CD4-positive, alpha-beta T cell treated with Interleukin-4 for 4 hours (primary cell): ENCODE measurements around the gene SLC39A12.
"Not testable (repeated sequence)": the region's sequence is repeated elsewhere in the genome, so short reads cannot be mapped to it uniquely, and the experiment has no call there.

Experiments
- DNase-seq: peaks from one replicate; pipeline ENCODE4 v3.0.0-alpha.2; 2020

SLC39A12 gene

DNA sequence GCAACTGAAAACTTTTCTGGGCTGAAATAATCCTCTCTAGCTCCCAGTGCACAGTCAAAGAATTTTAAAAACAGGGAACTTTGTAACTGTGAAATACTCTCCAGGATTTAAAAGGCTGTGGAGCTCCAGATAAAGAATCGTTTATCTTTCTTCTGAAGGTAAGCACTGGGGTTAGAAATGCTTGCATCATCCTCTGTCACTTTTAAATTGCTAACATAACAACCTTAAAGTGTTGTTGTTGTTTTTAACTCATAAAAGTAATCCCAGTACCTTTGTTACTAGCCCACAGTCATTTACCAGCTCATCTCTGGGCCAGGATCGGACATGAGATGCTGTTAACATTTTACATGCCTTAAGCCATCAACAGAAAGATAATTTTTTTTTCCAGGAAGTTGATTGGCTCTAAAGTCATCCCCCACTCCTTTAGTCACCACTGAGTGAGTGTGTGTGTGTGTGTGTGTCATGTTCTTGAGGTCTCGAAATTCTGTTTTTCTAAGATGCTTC lies at the start of gene SLC39A12:
TSS of gene SLC39A12 (plus strand) at position 51 of the 504 bp plus-strand sequence. CDS start 1,359 bp downstream, outside the sequence.
- DNase-seq, result no peak

DNA sequence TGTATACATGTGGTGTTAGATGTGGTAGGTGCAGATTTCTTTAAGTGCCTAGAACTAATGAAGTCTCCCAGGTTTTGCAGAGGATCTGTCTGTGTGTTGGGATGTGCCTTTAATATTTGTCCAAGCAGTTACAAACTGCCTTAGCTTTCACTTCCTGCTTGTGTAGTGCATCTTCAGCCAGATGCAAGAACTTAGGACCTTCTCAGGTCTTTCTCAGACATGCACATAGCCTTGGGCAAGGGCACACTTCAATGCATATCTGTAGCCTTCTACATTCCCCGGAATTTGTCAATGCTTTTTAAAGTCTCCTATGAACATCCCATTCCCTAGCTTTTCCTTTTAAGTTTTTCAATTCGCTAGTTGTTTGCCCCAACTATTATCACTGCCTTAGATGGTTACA lies 47.2 kb upstream of the SLC39A12 start:
- no peak for DNase-seq

DNA sequence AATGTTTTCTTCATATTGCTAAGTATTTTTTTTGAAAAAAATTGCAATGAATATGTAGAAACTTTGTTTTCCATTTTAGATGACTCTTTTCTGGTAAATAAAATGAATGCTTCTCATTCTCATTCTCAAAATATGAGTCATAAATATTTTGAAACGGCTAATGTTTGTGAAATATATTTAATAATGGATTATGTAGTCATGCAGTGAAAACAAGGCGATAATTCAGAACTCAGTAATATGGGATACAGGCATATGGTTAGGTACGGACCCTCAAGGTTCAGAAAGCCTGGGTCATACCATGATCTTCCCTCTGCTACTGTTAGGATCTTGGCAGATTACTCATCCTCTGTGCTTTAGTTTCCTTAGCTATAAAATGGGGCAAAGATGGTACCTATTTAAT lies 46.2 kb upstream of the SLC39A12 start:
- no peak for DNase-seq

DNA sequence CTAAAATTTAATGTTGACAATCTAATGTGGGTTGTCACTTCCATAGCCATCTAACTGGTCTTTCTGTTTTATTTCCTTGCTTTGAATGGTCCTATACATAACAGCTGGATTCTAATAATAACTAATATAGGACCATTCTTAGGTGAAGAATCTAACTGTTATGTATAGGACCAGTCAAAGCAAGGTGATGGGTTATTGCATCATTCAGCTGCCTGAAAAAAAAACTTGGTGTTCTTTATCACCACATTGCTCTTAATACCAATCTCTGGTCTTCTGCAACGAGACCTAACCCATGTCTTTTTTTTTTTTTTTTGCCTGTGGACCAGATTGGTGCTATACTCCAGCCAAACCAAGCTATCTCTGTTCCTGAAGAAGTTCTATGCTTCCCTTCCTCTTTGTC lies 45.7 kb upstream of the SLC39A12 start:
- no peak for DNase-seq

DNA sequence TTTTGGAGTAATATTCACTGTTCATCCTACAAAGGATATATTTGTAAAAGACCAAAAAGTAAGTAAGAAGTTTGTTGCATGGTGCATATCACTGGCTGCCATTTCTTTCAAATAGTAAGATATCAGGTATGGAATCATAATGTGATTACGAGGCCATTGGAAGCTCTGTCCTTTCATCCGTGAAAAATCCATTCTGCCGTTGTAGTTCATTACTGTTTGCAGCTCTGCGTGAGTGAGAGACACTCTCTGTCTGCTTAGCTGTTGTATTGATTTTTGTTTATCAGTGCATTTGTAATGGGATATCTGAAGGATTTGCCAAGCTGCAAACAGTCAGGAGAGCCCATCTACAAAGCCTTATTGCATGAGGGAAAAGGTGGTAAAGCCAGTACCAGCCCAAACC lies 44.1 kb upstream of the SLC39A12 start:
- no peak for DNase-seq

DNA sequence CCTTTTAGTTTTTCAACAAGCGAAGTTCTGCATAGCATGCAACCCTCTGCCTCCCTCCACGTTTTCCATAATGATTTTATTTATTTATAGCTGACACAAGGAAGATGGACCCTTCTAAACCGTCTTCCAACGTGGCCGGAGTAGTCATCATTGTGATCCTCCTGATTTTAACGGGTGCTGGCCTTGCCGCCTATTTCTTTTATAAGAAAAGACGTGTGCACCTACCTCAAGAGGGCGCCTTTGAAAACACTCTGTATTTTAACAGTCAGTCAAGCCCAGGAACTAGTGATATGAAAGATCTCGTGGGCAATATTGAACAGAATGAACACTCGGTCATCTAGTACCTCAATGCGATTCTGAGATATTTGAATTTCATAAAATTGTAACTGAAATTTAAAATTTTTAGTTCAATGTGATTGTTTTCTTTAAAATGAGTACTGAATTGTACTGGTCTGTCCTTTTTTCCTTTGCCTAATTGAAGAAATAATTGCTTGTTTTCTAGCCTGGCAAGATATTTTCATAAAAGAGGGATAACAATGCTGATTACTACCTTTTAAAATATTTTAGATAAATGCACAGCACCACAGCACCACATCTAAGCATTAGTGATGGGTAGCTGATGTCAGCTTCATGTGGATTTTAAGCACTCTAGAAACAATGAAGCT lies 41.5 kb upstream of the SLC39A12 start:
- DNase-seq, result no peak

DNA sequence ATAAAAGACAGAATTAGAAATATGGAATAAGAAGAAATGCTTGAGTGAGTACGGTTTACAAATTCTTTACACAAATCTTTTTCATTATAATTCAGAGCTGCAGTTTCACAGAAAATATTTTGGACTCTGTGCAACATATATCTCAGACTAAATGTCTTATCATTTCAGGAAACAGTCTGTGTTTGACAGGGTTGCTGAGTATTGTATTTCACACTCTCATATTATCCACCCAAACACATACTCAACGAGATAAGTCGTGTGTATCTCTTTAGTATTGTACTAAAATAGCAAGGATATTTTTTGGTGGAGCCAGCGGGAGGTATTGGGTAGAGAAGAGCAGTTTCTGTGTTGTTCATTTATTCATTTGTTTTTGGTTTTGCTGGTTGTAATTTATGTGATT lies 39.0 kb upstream of the SLC39A12 start:
- no peak for DNase-seq

DNA sequence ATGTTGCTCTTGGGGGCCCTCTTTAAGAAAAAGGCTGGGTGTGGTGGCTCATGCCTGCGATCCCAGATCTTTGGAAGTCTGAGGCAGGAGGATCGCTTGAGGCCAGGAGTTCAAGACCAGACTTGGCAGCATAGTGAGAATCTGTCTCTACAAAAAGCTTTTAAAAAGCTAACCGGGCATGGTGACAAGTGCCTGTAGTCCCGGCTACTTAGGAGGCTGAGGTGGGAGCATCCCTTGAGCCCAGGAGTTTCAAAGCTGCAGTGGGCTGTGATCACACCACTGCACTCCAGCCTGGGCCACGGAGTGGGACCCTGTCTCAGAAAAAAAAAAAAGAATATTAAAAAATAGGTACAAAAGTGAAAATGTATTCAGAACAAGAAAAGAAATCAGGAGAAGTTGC lies 38.1 kb upstream of the SLC39A12 start:
- no peak for DNase-seq

DNA sequence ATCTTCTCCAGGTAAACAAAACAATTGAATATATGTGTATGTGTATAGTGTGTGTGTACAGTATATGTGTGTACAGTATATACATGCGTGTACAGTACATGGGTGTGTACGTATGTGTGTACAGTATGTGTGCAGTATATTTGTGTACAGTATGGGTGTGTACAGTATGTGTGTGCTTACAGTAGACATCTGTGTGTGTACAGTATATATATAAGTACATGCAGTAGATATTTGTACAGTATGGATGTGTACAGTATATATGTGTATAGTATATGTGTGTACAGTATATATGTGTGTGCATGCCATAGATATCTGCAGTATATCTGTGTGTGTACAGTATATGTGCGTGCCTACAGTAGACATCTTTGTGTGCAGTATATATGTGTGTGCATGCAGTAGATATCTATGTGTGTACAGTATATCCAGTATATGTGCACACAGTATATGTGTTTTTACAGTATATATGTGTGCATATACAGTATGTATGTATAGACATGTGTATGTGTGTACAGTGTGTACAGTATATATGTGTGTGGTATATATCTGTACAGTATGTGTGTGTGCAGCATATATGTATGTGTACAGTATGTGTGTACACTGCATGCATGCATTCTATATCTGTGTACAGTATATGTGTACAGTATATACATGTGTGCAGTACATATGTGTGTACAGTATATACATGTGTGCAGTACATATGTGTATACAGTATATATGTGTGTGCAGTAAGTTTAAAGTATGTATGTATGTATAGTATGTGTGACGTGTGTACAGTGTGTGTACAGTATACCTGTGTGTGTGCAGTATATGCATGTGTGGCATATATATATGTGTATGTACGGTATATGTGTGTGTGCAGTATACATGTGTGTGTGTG lies 37.3 kb upstream of the SLC39A12 start:
- no peak for DNase-seq

DNA sequence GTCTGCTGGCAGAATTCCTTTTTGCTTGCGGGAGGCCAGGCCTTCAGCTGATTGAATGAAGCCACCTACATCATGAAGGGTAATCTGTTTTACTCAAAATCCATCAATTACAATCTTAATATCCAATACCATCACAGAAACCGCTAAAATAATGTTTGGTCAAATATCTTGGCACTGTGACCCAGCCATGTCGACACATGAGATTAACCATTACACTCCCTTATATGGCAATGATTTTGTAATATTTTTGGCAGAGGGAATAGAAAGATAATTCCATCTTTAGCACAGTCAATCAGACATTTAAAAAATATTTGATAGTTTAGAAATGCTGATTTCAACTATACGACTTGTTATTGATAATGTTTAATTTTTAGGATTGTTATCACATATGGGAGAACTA lies 36.5 kb upstream of the SLC39A12 start:
- no peak for DNase-seq

DNA sequence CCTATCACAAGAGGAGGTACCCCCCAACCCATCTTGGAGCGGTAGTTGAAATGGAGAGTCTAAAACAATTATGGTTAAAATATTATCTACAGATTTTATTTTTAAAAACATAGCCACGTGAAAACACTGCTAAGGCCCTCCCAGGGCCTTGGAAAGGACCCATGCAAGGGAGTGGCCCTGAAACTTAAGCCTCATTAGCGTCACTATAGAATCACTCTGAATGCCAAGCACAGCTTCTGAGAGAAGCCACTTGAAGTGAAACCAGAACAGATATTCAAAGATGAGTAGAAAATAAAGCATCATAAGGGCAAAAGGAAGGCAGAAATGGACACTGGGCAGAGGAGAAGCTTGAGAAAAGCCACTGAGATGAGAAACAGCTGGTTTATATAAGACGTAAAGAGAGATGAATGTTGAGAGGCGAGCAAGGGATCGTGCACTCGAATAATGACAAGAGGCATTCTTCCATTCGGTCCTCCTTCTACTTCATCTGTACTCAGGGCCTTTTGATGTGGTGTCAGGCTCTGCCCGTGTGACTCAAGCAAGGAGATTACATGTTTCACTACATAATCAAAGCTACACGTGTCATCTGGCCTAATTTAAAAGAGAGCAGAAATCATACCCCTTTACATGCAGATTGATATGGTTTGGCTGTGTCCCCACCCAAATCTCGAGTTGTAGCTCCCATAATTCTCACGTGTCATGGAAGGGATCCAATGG lies 33.4 kb upstream of the SLC39A12 start:
- no peak for DNase-seq

DNA sequence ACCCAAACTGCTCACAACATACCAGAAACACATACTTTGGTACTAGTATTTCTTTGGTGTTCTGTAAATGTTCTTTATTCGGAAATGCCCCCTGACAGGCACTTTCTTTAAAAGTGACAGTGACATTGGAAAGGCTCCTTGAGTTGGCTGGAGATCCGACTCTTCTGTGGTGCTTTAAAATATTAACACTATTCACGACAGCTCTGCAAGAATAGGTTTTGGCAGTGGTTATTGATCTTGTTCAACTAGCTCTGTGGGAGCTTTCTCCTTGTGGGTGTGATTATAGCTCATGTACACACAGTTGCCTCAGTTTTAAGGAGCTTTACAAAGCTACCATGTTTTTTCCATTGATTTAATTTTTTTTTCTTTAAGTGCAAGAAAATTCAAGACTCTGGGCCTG lies 30.3 kb upstream of the SLC39A12 start:
- no peak for DNase-seq

DNA sequence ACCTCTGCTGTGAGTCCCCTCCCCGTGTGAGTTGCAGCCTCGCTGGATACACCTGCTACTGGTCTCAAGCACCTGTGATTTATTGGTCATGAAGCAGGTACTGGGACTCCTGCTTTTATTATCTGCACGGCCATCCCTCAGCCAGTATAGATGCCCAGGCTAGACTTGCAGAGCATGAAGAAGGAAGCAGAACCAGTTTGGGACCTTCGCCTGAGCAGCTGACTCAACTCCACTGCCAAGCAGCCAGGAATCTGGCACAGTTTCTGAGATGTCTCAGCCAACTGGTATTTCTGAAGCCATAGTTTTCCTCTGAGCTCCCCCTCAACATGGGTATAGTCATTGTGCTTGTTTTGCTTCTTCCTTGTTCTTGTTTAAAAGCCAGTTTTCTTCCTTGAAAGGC lies 28.0 kb upstream of the SLC39A12 start:
- no peak for DNase-seq

DNA sequence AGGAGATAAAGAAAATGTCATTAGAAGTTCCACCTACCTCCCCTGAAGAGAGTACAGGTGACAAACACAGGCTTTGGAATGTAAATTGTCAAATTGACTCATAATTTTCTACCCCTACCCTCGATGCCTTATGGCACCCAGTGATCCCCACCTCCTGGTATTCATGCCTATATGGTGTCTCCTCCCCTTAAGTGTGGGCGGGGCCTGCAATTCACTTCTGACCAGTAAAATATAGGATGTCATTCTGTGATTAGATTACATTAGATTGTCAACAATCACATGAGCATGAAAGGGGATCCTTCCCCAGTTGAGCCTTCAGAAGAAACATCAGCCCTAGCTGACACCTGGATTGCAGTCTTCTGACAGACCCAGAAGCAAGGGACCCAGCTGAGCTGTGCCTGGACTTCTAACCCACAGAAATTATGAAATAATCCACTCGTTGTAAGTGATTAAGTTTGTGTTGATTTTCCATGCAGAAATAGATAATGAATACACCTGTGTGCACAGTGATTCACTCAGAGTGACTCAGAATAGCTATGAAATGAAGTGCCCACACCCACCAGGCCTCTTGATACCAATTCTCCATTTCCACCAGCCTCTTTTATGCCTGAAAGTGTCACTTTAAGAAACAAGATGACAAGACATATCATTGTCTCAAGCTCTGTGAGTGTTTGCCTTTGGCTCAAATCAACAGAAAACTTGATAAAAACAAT lies 8.5 kb upstream of the SLC39A12 start:
- DNase-seq, result no peak

DNA sequence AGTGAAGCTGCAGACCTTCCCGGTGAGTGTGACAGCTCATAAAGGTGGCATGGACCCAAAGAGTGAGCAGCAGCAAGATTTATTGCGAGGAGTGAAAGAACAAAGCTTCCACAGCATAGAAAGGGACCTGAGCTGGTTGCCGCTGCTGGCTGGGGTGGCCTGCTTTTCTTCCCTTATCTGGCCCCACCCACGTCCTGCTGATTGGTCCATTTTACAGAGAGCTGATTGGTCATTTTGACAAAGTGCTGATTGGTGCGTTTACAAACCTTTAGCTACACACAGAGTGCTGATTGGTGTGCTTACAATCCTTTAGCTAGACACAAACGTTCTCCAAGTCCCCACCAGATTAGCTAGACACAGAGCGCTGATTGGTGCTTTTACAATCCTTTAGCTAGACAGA lies 1.4 kb upstream of the SLC39A12 start:
- DNase-seq, result not testable (repeated sequence)

DNA sequence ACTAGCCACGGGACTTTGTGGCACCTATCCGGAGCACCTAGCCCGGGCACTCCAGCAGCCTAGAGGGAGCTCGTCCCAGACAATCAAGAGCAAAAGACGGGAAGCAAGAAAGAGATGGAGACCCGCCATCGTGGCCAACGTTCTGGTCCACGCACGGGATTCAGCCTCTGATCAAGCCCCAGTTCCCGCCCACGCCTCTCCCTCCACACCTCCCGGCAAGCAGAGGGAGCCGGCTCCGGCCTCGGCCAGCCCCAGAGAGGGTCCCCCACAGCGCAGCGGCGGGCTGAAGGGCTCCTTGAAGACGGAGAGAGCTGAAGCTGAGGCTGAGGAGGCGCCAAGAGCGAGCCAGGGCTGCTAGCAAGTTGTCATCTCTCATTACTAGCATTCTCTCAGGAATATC lies 992 bp upstream of the SLC39A12 start:
- DNase-seq, result no peak

DNA sequence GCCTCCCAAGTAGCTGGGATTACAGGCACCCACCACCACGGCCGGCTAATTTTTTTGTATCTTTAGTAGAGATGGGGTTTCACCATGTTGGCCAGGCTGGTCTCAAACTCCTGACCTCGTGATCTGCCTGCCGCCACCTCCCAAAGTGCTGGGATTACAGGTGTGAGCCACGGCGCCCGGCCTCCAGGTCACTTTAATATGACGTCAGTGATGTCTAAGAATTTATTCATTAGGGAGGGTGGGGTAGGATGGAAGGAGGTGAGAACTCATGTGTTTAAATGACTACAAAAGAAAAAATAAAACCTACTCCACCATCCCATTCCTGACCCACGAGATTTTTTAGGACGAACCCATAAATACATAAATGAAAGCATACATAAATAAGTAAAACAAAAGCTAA lies 2.7 kb downstream of the SLC39A12 start:
- not testable (repeated sequence) for DNase-seq

DNA sequence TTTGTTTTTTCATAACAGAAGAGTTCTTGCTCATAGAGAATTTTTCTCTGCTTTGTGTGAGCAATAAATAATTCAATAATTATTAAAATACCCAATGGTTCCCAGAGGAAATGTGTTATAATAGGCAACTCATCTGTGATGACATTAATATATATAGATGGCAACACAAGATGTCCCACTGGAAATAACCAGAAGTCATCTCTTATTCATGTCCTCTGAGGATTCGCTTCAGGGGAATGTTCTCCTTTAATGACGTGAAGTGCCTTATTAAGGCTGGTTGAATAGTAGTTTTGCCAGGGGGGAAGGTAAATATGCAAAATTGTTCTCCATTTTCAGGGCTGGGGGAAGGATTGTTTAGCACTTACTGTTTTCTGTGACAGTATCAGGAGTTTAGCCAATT lies 3.1 kb downstream of the SLC39A12 start:
- no peak for DNase-seq

DNA sequence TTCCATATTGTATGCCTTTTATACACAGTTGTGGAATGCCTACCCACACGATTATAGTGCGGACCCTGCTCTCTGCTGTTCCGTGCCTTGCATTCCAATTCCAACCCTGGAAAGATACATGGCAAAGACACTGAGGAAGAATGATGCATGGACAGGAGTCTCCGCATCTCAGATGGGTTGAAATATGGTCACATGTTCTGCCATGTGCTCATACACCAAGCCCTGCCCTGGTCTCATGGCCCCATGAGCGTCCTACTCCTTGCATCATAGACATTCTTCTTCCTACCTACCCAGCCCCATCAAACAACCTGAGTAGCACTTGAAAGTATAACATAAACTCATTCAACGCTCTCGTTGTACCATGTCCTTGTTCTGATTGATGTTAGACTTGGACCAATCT lies 6.3 kb downstream of the SLC39A12 start:
- DNase-seq, result no peak

DNA sequence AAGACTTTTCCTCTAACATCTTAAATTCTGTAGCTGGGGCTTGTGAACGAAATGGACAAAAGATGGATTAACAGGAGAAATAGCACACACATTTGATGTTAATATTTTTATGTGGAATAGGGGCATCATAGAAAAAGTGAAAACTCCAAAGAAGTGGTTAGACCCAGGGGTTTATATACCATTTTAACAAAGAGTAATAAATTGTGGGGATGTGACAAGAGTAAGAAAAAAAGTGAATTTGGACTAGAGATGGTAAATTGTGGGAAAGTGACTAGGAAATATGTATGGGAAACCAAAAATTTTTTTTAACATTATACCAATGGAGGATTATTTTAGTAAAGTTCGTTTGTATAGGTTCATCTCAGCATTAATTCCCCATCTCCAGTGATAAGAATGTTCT lies 8.2 kb downstream of the SLC39A12 start:
- DNase-seq, result no peak

DNA sequence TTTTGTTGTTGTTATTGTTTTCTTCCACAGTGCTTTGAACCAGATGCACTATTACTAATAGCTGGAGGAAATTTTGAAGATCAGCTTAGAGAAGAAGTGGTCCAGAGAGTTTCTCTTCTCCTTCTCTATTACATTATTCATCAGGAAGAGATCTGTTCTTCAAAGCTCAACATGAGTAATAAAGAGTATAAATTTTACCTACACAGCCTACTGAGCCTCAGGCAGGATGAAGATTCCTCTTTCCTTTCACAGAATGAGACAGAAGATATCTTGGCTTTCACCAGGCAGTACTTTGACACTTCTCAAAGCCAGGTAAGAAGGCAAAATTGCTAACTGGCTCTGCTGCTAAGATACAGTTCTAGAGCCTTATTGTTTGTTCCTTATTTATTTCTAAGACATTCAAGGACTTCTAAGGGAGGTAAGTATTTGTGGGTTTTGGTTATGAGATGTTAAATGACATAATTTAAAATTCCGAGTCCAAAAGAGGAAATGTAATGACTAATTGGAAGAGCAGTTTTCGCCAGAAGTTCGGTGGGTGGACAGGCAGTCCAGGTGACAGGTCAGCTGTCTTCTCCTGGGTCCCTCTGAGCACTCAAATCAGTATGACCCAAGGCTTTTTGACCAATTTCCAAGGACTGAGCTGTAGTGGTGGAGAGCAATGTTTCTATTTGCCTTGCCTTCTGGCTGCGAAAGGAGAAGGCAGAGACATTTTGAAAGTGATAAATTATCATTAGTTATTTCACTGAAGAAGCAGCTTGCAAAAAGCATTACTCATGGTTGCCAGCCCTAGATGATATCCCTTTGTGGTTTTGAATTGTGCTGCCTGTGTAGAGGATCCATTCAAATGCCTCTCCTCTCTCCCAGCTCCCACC lies 10.1 kb downstream of the SLC39A12 start:
- no peak for DNase-seq

DNA sequence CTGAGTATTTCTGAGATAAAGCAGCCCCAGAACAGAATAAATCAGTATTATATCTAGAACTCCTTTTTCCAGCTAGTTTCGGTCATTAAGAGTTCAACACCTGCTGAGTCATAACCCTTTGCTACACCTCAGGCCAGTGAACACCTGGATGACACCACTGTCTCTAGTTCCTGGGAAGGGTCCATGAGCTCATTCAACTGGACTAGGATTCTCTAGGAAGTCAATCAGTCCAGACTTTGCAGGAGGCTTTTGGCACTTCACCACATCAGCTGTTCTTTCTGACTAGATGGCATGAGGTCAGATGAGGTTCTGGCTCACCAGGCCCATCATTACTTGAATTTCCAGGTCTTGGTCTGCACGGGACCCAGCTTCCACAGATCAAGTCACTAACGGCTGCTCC lies 11.7 kb downstream of the SLC39A12 start:
- DNase-seq, result no peak
